PC-3 (cell line): Measurements from ENCODE around the gene SECISBP2L. TPM values are rescaled to one million over a fixed set of nuclear protein-coding genes. Genes with fewer than 3 reads are reported as not detected.

ENCODE experiments used
- ATAC-seq: fragments of 200-7000 bp; cut with Tn5 transposase; 2 replicates; pipeline ENCODE4 v1.9.1; 2020; ENCODE audit warnings: mild to moderate bottlenecking, moderate library complexity
- BruUV-seq: library from RNA; stranded (reverse); fragments of 400-500 nt; replicated peaks from 2 replicates; lab custom pipeline; 2021; lab: Mats Ljungman, UMichigan
- CTCF ChIA-PET: fragments of 300-600 bp; sonication (Branson Sonifier 250); formaldehyde crosslinking; loops from one replicate; lab custom pipeline; 2022; ENCODE audit warnings: antibody characterized with exemption; lab: Charles Lee
- POLR2A ChIA-PET: fragments of 300-600 bp; sonication (Branson Sonifier 250); formaldehyde crosslinking; loops from one replicate; lab custom pipeline; 2022; ENCODE audit warnings: antibody characterized with exemption; ENCODE audit not compliant: unreplicated experiment; lab: Charles Lee
- DNase-seq: peaks from one replicate; pipeline ENCODE4 v3.0.0-alpha.2; 2015
- H2AFZ ChIP-seq: fragments of 300-600 bp; sonication (generic); 2 replicates; pipeline ENCODE4 v1.6.0; 2016; ENCODE audit warnings: antibody characterized with exemption, low read length
- H3F3A ChIP-seq: fragments of 300-600 bp; sonication (generic); one replicate; pipeline ENCODE4 v1.6.0; 2017; ENCODE audit warnings: antibody characterized with exemption, low read length, control low read depth, mild to moderate bottlenecking; ENCODE audit not compliant: unreplicated experiment
- H3K27ac ChIP-seq: fragments of 300-600 bp; sonication (generic); 2 replicates; pipeline ENCODE4 v1.5.1; 2016; ENCODE audit warnings: mild to moderate bottlenecking, low read length
- H3K27me3 ChIP-seq: fragments of 300-600 bp; sonication (generic); 2 replicates; pipeline ENCODE4 v1.6.1; 2016; ENCODE audit warnings: low read length, mixed read lengths
- H3K36me3 ChIP-seq: fragments of 300-600 bp; sonication (generic); 2 replicates; pipeline ENCODE4 v1.6.1; 2016; ENCODE audit warnings: low read depth, mixed run types, low read length, mixed read lengths
- H3K4me1 ChIP-seq: fragments of 300-600 bp; sonication (generic); 2 replicates; pipeline ENCODE4 v1.5.1; 2016; ENCODE audit warnings: low read length; ENCODE audit not compliant: insufficient read depth
- H3K4me2 ChIP-seq: fragments of 300-600 bp; sonication (generic); 2 replicates; pipeline ENCODE4 v1.6.0; 2016; ENCODE audit warnings: low read length
- H3K4me3 ChIP-seq: fragments of 300-600 bp; sonication (generic); 2 replicates; pipeline ENCODE4 v1.5.1; 2016; ENCODE audit warnings: mild to moderate bottlenecking, low read length, mixed read lengths
- H3K79me2 ChIP-seq: fragments of 300-600 bp; sonication (generic); 2 replicates; pipeline ENCODE4 v1.6.1; 2017; ENCODE audit warnings: low read length, mixed read lengths
- H3K9ac ChIP-seq: fragments of 300-600 bp; sonication (generic); 2 replicates; pipeline ENCODE4 v1.6.0; 2016; ENCODE audit warnings: mild to moderate bottlenecking, low read length
- H3K9me2 ChIP-seq: fragments of 300-600 bp; sonication (generic); replicated peaks from 2 replicates; pipeline ENCODE4 v1.6.1; 2016; ENCODE audit warnings: mixed run types, low read length, mixed read lengths
- H3K9me3 ChIP-seq: fragments of 300-600 bp; sonication (generic); 2 replicates; pipeline ENCODE4 v1.6.1; 2016; ENCODE audit warnings: low read length, mixed read lengths
- H4K20me1 ChIP-seq: fragments of 300-600 bp; sonication (generic); 2 replicates; pipeline ENCODE4 v1.6.1; 2016; ENCODE audit warnings: low read length, mixed read lengths
- EZH2 ChIP-seq: fragments of 300-600 bp; sonication (generic); IDR thresholded peaks from one replicate; pipeline ENCODE4 v1.6.1; 2017; ENCODE audit warnings: antibody characterized with exemption, mild to moderate bottlenecking, low read length; ENCODE audit not compliant: unreplicated experiment
- EZH2phosphoT487 ChIP-seq: fragments of 300-600 bp; sonication (generic); IDR thresholded peaks from 2 replicates; pipeline ENCODE4 v1.6.1; 2018; ENCODE audit warnings: mild to moderate bottlenecking, antibody characterized with exemption, low read length, borderline replicate concordance
- intact Hi-C: fragments of 100-400 bp; cut with micrococcal nuclease; formaldehyde crosslinking; loops from 2 replicates; pipeline ENCODE4 v1.9.0; 2023
- total RNA-seq: library from RNA; depleted of rRNA; stranded (reverse); fragments of >200 nt; gene quantifications from 2 replicates; pipeline ENCODE4 v1.2.3, GENCODE V29; 2014
- TF ChIP-seq, protein P1 (sequence below): fragments of 300-600 bp; sonication (generic); conservative IDR thresholded peaks from 2 replicates; pipeline ENCODE4 v1.5.1; 2017; ENCODE audit warnings: antibody characterized with exemption, low read depth, mild to moderate bottlenecking, low read length

The SECISBP2L gene
- total RNA-seq, 1 experiment from 2014 or later = 18.6 TPM

DNA sequence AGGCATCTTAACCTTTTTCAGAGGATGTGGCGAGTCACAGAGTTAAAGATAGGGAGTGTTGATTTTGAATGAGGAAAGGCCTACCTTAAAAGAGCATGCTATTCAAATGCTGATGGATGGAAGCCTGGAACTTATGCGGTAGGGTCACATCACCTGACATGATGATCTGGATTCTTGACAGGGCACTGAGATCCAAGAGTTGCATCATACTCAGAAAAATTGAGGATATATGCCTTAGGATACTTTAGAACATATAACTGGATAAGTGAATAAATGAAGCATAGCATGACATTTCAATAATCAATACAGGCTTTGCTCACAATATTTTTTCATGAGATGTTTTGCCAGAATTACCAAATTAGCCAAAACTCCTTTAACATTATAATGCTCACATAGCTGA, 20.1 kb upstream of the SECISBP2L start:
- no TSS peak for BruUV-seq
- intact Hi-C loops = no loop called here
- H3K4me3 ChIP-seq = no peak overlapping the region
- no peaks in the 10 kb centered on the region for H3K9me3 ChIP-seq
- ChIA-PET POLR2A (no interaction called here), CTCF (no interaction called here)
- ATAC-seq = no peak
- no peaks in the 10 kb centered on the region for H3K9me2 ChIP-seq
- no peak overlapping the region for H3K4me2 ChIP-seq
- TF ChIP-seq EZH2 = no peak
- TF ChIP-seq EZH2phosphoT487 = no peak
- TF ChIP-seq, protein P1, sequence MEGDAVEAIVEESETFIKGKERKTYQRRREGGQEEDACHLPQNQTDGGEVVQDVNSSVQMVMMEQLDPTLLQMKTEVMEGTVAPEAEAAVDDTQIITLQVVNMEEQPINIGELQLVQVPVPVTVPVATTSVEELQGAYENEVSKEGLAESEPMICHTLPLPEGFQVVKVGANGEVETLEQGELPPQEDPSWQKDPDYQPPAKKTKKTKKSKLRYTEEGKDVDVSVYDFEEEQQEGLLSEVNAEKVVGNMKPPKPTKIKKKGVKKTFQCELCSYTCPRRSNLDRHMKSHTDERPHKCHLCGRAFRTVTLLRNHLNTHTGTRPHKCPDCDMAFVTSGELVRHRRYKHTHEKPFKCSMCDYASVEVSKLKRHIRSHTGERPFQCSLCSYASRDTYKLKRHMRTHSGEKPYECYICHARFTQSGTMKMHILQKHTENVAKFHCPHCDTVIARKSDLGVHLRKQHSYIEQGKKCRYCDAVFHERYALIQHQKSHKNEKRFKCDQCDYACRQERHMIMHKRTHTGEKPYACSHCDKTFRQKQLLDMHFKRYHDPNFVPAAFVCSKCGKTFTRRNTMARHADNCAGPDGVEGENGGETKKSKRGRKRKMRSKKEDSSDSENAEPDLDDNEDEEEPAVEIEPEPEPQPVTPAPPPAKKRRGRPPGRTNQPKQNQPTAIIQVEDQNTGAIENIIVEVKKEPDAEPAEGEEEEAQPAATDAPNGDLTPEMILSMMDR = no peak
- no peak overlapping the region for H2AFZ ChIP-seq
- no peaks in the 10 kb centered on the region for H3K27me3 ChIP-seq
- no peaks in the 10 kb centered on the region for H4K20me1 ChIP-seq
- H3K36me3 ChIP-seq = no peaks in the 10 kb centered on the region
- no peak overlapping the region for H3K9ac ChIP-seq
- H3K4me1 ChIP-seq = no peaks in the 10 kb centered on the region
- H3K27ac ChIP-seq = no peak overlapping the region
- H3F3A ChIP-seq = no peaks in the 10 kb centered on the region
- H3K79me2 ChIP-seq = no peaks in the 10 kb centered on the region
- no peak for DNase-seq

DNA sequence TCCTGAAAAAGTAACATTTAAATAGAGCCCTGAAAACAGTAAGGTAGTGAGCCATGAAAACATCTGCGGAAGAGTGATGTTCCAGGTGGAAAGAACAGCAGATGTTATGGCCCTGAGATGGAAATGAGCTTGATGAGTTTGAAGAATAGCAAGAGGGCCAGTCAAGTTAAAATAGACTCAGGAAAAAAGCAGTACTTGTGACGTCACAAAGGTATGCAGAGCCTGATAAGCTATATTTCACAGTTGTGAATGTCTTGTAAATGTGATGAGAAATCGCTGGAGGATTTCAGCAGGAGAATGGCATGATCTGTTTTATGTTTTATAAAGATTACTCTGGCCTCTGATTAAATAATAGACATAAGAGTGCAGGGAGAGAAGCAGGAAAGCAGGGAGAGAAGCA, 18.6 kb upstream of the SECISBP2L start:
- ChIA-PET POLR2A (no interaction called here), CTCF (no interaction called here)
- TF ChIP-seq, protein P1 = no peak
- TF ChIP-seq EZH2 = no peak
- no peak for TF ChIP-seq EZH2phosphoT487
- no TSS peak for BruUV-seq
- H3K4me1 ChIP-seq = no peaks in the 10 kb centered on the region
- H3K9me2 ChIP-seq = no peaks in the 10 kb centered on the region
- H3F3A ChIP-seq = no peaks in the 10 kb centered on the region
- DNase-seq = no peak
- no peak overlapping the region for H3K27ac ChIP-seq
- H3K9me3 ChIP-seq = no peaks in the 10 kb centered on the region
- H2AFZ ChIP-seq = no peak overlapping the region
- no peak overlapping the region for H3K4me2 ChIP-seq
- H4K20me1 ChIP-seq = no peaks in the 10 kb centered on the region
- ATAC-seq = no peak
- H3K79me2 ChIP-seq = no peaks in the 10 kb centered on the region
- intact Hi-C loops = no loop called here
- H3K27me3 ChIP-seq = no peaks in the 10 kb centered on the region
- no peak overlapping the region for H3K9ac ChIP-seq
- no peaks in the 10 kb centered on the region for H3K36me3 ChIP-seq
- H3K4me3 ChIP-seq = no peak overlapping the region

DNA sequence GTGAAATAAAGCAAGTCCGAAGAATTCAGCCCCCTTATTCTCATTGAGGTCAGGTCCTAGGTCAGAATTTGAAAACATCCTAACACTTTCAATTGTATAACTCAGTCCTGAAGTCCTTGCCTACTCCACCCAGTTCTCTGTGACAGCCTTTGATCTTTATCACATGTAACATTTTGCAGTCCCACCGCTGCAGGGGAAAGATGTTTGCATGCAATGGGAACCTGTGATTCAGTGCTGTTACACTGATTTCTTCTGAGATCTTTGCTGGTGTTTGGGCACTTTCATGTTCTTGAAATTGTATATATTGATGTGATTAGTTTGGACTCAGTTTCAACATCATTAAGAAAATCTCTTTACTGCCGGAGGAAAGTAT, 18.0 kb upstream of the SECISBP2L start:
- Histone ChIP-seq H3K9ac (no peak overlapping the region), H3K4me2 (no peak overlapping the region), H3K27me3 (no peaks in the 10 kb centered on the region), H3K79me2 (no peaks in the 10 kb centered on the region), H3K27ac (no peak overlapping the region), H4K20me1 (no peaks in the 10 kb centered on the region), H3K36me3 (no peaks in the 10 kb centered on the region), H3K9me2 (no peaks in the 10 kb centered on the region), H2AFZ (no peak overlapping the region), H3K9me3 (no peaks in the 10 kb centered on the region), H3F3A (no peaks in the 10 kb centered on the region), H3K4me3 (no peak overlapping the region), H3K4me1 (no peaks in the 10 kb centered on the region)
- no peak for ATAC-seq
- ChIA-PET POLR2A (no interaction called here), CTCF (no interaction called here)
- TF ChIP-seq EZH2 = no peak
- no TSS peak for BruUV-seq
- intact Hi-C loops = no loop called here
- DNase-seq = no peak
